Sigmoid colon (tissue), 4 donors: ENCODE measurements around the gene FLT1.

Experiments used
- EP300 ChIP-seq, 4 donors: sonication (generic); formaldehyde crosslinking; IDR thresholded peaks; one replicate each; pipeline ENCODE4 v1.6.1; 2017; ENCODE audit warnings: antibody characterized with exemption in 4 of 4
- POLR2A ChIP-seq, 2 donors: fragments of 450-650 bp; IDR thresholded peaks; one replicate each; pipeline ENCODE4 v1.6.1; 2016; ENCODE audit warnings: antibody characterized with exemption in 2 of 2, mild to moderate bottlenecking in 2 of 2, moderate library complexity in 2 of 2
- POLR2AphosphoS5 ChIP-seq, 4 donors: sonication (generic); formaldehyde crosslinking; IDR thresholded peaks; one replicate each; pipeline ENCODE4 v1.6.1; 2017; ENCODE audit warnings: antibody characterized with exemption in 4 of 4
- TF ChIP-seq, protein P1 (sequence below), 4 experiments: fragments of 450-650 bp in 3 of 4; fragments of 200-600 bp in 1 of 4; IDR thresholded peaks; one replicate each; pipeline ENCODE4 v1.5.1; 2016 to 2019; ENCODE audit warnings: antibody characterized with exemption in 4 of 4, mild to moderate bottlenecking in 3 of 4, moderate library complexity in 2 of 4

DNA sequence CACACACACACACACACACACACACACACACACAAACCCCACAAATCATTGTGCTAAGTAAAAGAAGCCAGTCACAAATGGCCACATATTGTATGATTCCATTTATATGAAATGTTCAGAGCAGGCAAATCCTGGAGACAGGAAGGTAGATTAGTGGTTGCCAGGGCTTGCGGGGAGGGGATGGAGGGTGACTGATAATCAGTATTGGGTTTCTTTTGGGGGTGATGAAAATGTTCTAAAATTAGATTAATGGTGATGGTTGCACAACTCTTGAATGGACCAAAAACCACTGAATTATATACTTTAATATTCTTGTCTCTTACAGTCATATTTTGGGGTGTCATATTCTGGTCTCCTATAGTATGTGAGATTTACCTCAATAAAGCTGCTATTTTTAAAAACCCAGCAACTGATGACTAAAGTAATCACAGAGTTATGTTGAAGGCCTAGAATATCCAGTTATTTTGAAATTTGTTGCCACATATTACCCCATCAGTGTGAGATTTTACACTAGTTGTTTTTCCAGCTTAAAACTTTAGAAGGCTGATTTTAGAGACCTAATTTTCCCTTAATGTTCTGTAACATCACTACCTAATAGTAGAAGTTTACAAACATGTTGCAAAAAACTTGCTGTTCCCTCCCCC, 20.3 kb downstream of the FLT1 start:
- no peak for TF ChIP-seq POLR2AphosphoS5 (IDR thresholded peaks at IDR 0.05)
- TF ChIP-seq, protein P1, sequence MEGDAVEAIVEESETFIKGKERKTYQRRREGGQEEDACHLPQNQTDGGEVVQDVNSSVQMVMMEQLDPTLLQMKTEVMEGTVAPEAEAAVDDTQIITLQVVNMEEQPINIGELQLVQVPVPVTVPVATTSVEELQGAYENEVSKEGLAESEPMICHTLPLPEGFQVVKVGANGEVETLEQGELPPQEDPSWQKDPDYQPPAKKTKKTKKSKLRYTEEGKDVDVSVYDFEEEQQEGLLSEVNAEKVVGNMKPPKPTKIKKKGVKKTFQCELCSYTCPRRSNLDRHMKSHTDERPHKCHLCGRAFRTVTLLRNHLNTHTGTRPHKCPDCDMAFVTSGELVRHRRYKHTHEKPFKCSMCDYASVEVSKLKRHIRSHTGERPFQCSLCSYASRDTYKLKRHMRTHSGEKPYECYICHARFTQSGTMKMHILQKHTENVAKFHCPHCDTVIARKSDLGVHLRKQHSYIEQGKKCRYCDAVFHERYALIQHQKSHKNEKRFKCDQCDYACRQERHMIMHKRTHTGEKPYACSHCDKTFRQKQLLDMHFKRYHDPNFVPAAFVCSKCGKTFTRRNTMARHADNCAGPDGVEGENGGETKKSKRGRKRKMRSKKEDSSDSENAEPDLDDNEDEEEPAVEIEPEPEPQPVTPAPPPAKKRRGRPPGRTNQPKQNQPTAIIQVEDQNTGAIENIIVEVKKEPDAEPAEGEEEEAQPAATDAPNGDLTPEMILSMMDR (IDR thresholded peaks at IDR 0.05), result no peak
- no peak for TF ChIP-seq EP300 (IDR thresholded peaks at IDR 0.05)
- no peak for TF ChIP-seq POLR2A (IDR thresholded peaks at IDR 0.05)
